ENCODE results near the gene NUDT2.

DNA sequence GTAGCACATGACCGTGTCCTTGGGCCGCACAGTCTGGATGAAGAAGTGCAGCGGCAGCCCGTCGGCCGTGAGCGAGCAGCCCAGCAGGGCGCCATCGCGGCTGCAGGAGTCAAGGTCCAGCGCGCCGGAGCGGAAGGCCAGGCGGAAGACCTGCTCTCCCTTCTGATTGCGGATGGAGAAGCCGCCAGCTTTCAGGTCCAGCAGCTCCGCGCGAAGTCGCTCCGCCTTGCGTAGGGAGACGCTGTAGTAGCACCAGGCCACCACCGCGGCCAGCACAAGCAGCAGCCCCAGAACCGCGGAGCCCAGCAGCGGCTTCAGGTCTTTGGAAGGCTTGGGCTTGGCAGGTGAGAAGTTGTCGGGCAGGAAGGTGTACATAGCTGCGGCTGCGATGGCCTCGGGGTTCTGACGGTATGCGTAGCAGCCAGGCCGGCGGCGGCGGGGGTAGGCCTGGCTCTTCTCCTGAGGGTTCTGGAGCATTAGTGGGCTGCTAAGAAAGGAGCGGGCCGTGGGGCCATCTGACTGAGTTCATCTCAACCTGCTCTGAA lies 43.2 kb downstream of the NUDT2 start:
- TF ChIP-seq, protein P1, sequence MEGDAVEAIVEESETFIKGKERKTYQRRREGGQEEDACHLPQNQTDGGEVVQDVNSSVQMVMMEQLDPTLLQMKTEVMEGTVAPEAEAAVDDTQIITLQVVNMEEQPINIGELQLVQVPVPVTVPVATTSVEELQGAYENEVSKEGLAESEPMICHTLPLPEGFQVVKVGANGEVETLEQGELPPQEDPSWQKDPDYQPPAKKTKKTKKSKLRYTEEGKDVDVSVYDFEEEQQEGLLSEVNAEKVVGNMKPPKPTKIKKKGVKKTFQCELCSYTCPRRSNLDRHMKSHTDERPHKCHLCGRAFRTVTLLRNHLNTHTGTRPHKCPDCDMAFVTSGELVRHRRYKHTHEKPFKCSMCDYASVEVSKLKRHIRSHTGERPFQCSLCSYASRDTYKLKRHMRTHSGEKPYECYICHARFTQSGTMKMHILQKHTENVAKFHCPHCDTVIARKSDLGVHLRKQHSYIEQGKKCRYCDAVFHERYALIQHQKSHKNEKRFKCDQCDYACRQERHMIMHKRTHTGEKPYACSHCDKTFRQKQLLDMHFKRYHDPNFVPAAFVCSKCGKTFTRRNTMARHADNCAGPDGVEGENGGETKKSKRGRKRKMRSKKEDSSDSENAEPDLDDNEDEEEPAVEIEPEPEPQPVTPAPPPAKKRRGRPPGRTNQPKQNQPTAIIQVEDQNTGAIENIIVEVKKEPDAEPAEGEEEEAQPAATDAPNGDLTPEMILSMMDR (IDR thresholded peaks at IDR 0.05) = no peak
- TF ChIP-seq EZH2 (IDR thresholded peaks at IDR 0.05; ENCODE audit: borderline replicate concordance, insufficient read depth, low read depth, low read length, poor library complexity, severe bottlenecking) = no peak

Measured in B cell (primary cell).